HG02870 (cell line): Measurements from ENCODE around the gene OR1I1.
"Not testable (repeated sequence)": the region's sequence is repeated elsewhere in the genome, so short reads cannot be mapped to it uniquely, and the experiment has no call there.

Experiments
- ATAC-seq: cut with Tn5 transposase; IDR thresholded peaks from one replicate; pipeline ENCODE4 v1.9.1; 2021; ENCODE audit warnings: mild to moderate bottlenecking, moderate library complexity; ENCODE audit not compliant: unreplicated experiment

The OR1I1 gene

GRCh38 chr19:15097980-15098379 is 16.0 kb downstream of the OR1I1 start:
- not testable (repeated sequence) for ATAC-seq

DNA sequence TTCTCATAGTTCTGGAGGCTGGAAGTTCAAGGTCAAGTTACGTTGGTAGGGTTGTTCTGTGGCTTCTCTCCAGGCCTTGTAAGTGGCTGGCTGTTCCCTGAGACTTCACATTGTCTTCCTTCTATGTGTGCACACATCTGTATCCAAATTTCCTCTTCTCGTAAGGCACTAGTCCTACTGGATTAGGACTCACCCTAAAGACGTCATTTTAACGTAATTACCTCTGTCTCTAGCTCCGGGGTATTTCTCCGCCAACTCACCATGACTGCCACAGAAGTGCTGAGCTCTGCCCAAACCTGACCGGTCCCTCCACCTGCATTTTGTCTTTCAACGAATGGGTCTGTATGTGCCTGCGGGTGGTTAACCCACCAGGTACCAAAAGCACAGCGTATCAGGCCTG is 16.4 kb downstream of the OR1I1 start:
- ATAC-seq: no peak

GRCh38 chr19:15099017-15099582 is 17.1 kb downstream of the OR1I1 start:
- ATAC-seq: no peak

DNA sequence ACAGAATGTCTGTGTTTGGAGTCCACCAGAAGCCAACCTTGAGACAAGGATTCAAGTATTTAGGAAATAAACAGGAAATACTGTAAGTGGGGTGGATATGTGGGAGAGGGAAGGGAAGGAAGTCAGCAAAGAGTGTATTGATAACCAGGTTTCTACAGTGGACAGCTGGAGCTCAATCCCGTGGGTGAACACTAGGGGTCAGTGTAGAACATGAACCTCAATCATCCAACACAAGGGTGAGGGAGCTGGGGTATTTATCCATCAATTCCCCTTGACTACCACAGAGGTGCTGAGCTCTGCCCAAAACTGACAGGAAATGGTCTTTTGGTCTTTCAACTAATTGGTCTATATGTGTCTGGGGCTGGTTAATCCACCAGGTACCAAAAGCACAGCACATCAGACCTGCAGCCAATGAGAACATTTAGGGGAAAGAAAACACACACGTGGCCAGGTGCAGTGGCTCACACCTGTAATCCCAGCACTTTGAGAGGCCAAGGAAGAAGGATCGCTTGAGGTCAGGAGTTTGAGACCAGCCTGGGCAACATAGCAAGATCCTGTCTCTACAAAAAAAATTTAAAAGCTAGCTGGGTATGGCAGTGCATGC is 19.6 kb downstream of the OR1I1 start:
- no peak for ATAC-seq

DNA sequence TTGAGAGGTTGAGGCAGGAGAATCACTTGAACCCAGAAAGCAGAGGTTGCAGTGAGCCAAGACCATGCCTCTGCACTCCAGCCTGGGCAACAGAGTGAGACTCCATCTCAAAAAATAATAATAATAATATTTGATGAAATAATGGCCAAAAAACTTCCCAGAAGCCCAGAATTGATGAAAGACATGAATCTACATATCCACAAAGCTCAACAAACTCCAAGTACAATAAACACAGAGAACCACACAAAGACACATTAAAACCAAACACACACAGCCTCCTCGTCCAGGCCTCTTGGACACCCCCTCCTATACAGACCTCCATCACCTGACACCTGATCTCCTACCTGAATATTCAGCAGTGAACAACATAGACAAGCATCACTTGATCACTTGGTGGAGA is 22.0 kb downstream of the OR1I1 start:
- ATAC-seq: no peak

DNA sequence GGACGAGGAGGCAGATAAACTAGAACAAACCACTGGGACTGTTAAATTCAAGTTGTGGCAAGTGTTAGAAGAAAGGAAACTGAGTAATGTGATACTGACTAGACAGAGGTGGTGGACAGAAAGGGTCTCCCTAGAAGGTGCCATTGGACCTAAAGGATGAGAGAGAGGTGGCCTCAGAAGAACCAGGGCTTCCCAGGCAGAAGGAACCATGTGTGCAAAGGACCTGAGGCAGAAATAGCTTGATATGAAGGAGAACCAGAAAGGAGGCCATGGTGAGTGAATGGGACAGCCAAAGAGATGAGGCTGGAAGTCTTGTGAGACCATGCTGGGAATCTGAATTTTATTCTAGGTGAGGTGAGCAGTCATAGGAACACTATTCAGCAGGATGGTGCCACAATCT is 22.4 kb downstream of the OR1I1 start:
- ATAC-seq: no peak

DNA sequence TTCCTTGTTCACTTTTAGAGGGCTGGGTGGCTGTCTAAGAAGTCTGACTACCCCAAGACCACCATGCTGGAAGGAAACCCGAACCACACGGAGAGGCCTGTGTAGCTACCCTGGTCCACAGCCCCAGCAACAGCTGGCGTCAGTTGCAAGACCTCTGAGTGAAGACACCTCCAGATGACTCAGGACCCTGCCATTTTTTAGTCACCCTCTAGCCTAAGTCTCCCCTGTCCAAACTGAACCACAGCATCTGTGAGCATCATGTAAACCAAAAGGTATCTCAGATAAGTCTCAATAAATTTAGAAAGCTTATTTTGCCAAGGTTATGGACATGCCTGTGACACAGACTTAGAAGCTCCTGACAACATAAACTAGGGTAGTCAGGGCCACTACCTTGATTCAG is 23.0 kb downstream of the OR1I1 start:
- no peak for ATAC-seq

DNA sequence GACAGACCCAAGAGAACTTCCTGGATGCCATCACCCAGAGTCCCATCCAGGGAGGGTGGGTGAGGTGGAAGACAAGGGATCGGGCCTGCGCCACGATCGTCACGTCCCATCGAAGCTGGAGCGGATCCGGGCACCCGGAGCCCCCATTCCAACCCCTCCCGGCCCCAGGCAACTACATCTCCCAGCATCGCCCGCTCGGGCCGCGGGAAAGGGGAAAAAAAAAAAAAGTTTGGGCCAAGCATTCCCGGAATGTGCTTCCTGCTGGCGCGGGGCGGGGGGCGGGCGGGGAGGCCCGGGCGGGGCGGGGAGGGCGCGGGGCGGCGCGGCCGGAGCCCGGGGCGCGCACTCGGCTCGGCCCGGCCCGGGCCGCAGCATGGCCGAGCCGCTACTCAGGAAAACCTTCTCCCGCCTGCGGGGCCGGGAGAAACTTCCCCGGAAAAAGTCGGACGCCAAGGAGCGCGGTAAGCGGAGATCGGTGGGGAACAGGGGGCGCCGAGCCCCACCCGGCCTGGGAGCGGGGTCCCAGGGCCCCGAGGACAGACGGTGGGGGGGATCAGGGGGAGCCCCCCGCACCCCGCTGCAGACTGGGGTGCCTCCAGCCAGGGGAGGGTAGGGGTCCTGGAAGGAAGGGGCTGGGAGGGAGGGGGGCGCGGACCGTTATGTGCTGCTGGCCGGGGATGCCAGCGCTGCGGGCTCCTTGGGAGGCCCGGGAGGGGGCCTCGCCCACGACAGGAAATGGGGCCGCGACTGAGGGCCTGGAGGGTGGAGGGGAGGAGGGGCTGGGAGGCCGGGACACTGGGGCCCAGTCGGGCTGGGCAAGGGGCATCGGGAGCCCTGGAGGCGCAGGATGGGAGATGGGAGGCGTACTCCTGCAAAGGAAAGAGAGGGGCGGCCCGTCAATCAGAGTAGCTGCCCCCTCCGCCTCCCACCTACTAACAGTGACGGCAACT is 25.3 kb downstream of the OR1I1 start, which contains the start of gene SYDE1:
SYDE1 (plus strand) TSS at position 341 of the 950 bp plus-strand sequence; CDS start at position 374, 33 bp downstream.
- ATAC-seq: no peak

GRCh38 chr19:15108145-15108844 is 26.3 kb downstream of the OR1I1 start:
- ATAC-seq: no peak

- no peak for ATAC-seq
Observed at GRCh38 chr19:15108845-15109767, 27.1 kb downstream of the OR1I1 start.

DNA sequence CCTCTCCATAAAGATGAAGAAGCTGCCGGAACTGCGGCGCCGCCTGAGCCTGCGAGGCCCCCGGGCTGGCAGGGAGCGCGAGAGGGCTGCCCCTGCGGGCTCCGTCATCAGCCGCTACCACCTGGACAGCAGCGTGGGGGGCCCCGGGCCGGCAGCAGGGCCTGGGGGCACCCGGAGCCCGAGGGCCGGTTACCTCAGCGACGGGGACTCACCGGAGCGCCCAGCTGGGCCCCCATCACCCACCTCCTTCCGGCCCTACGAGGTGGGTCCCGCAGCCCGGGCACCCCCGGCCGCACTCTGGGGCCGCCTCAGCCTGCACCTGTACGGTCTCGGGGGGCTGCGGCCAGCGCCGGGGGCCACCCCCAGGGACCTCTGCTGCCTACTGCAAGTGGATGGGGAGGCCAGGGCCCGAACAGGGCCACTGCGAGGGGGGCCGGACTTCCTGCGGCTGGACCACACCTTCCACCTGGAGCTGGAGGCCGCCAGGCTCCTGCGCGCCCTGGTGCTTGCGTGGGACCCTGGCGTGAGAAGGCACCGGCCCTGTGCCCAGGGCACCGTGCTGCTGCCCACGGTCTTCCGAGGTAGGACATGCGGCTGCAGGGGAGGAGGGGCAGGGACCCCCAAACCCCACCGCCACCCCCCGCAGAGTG is 27.9 kb downstream of the OR1I1 start:
- no peak for ATAC-seq

DNA sequence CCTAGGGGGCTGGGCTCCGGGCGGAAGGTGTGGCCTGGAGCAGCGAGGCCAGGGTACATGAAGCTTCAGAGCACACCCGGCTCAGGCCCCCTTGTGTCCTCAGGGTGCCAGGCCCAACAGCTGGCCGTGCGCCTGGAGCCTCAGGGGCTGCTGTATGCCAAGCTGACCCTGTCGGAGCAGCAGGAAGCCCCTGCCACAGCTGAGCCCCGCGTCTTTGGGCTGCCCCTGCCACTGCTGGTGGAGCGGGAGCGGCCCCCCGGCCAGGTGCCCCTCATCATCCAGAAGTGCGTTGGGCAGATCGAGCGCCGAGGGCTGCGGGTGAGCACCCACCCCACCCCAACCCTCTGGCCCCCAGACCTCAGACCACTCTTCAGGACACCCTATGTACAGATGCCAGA is 28.4 kb downstream of the OR1I1 start:
- ATAC-seq: no peak

- no peak for ATAC-seq
Observed at GRCh38 chr19:15111758-15112157, 29.7 kb downstream of the OR1I1 start.

DNA sequence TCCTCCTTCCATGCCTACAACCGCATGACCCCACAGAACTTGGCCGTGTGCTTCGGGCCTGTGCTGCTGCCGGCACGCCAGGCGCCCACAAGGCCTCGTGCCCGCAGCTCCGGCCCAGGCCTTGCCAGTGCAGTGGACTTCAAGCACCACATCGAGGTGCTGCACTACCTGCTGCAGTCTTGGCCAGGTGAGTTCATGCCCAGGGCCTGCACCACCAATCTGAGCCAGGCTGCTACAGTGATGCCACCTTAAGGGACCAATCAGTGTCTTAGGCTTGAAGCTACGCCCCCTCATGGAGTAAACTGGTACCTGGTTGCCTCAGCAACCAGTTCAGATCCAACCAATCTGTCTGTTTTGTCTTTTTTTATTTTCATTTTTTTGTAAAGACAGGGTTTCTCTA is 30.4 kb downstream of the OR1I1 start:
- ATAC-seq: no peak

- ATAC-seq: no peak
Observed at GRCh38 chr19:15113245-15114152, 31.5 kb downstream of the OR1I1 start.

- ATAC-seq: no peak
Observed at GRCh38 chr19:15114153-15114540, 32.1 kb downstream of the OR1I1 start.

- no peak for ATAC-seq
Observed at GRCh38 chr19:15115080-15115479, 33.1 kb downstream of the OR1I1 start.

DNA sequence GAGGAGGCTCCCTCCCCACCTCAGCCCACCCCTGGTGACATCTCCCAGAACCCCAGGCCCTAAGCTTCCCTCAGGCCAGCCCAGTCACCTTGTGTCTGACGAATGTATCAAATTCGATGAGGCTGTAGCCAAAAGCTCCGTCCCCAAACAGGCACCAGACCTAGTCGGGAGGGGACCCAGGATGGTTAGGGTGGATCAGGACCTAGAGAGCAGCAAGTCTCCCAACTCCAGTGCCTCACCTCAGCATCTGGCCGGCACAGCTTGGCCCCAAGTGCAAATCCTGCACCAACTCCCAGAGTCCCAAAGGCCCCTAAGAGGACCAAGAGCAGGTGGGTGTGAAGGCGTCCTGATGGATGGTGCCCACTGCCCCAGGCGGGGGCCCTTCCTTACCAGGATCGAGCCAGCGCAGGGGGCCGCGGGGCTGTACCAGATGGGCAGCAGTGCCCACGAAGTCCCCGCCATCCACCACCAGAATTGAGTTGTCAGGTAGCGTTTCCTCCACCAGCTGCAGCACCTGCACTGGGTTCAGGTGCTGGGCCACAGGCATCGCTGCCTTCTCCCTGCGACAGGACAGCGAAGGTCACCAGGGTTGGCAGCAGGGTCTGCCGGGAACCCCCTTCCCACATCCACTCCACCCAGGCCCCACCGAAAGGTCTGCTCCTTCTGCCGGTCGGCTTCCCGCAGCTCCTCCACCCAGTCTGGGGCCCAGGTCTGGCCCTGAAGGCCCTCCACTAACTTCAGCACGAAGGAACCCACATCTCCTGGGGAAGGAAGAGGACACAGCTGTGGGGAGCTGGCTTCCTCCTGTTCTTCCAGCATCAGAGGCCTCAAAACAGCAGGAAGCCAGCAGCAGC is 34.0 kb downstream of the OR1I1 start:
- no peak for ATAC-seq
